ENCODE data around the gene WDR59.

GRCh38 chr16:75024182-75024581 is 39.3 kb upstream of the WDR59 start:
- no peak for TF ChIP-seq CTCF (IDR thresholded peaks at IDR 0.05; ENCODE audit: low read length)
- TF ChIP-seq EZH2phosphoT487 (IDR thresholded peaks at IDR 0.05; ENCODE audit: low read length) = no peak
- no peak for TF ChIP-seq EZH2 (optimal IDR thresholded peaks at IDR 0.05; ENCODE audit: low read depth, low read length)
